Activated CD8-positive, alpha-beta memory T cell treated with anti-CD3 and anti-CD28 coated beads, Interleukin-2, amount 50 U/mL, for 48 hours (primary cell): ENCODE results near the gene TRPM3.

Experiments
- DNase-seq: peaks from one replicate; pipeline ENCODE4 v3.0.0-alpha.2; 2020

The TRPM3 gene

GRCh38 chr9:70881333-70881732 is 240.1 kb downstream of the TRPM3 start:
- DNase-seq: no peak

GRCh38 chr9:70880535-70880934 is 240.9 kb downstream of the TRPM3 start:
- DNase-seq: no peak

GRCh38 chr9:70878576-70878975 is 242.8 kb downstream of the TRPM3 start:
- no peak for DNase-seq

- DNase-seq: no peak
These were observed 247.0 kb downstream of the TRPM3 start for GRCh38 chr9:70874451-70874850.

GRCh38 chr9:70873506-70873905 is 247.9 kb downstream of the TRPM3 start:
- DNase-seq: no peak

GRCh38 chr9:70868661-70869652 is 252.5 kb downstream of the TRPM3 start:
- DNase-seq: no peak

- DNase-seq: no peak
These were observed 253.4 kb downstream of the TRPM3 start for GRCh38 chr9:70868041-70868440.

- no peak for DNase-seq
These were observed 255.9 kb downstream of the TRPM3 start for GRCh38 chr9:70865471-70865870.

- DNase-seq: no peak
These were observed 259.6 kb downstream of the TRPM3 start for GRCh38 chr9:70861797-70862196.

- no peak for DNase-seq
These were observed 260.0 kb downstream of the TRPM3 start for GRCh38 chr9:70861376-70861775.

- DNase-seq: no peak
These were observed 261.7 kb downstream of the TRPM3 start for GRCh38 chr9:70859694-70860093.

- no peak for DNase-seq
These were observed 265.0 kb downstream of the TRPM3 start for GRCh38 chr9:70856411-70856810.

- DNase-seq: no peak
These were observed 268.6 kb downstream of the TRPM3 start for GRCh38 chr9:70852711-70853240.

- no peak for DNase-seq
These were observed 281.2 kb downstream of the TRPM3 start for GRCh38 chr9:70840266-70840665.

GRCh38 chr9:70835323-70835722 is 286.1 kb downstream of the TRPM3 start:
- DNase-seq: no peak

- DNase-seq: no peak
These were observed 288.9 kb downstream of the TRPM3 start for GRCh38 chr9:70832492-70832891.

GRCh38 chr9:70830618-70831017 is 290.8 kb downstream of the TRPM3 start:
- DNase-seq: no peak

GRCh38 chr9:70829591-70830265 is 291.7 kb downstream of the TRPM3 start:
- no peak for DNase-seq

- no peak for DNase-seq
These were observed 294.9 kb downstream of the TRPM3 start for GRCh38 chr9:70826562-70826961.

GRCh38 chr9:70823284-70823683 is 298.1 kb downstream of the TRPM3 start:
- DNase-seq: no peak

- no peak for DNase-seq
These were observed 304.1 kb downstream of the TRPM3 start for GRCh38 chr9:70817311-70817710.

GRCh38 chr9:70816891-70817290 is 304.5 kb downstream of the TRPM3 start:
- DNase-seq: no peak

GRCh38 chr9:70816316-70816715 is 305.1 kb downstream of the TRPM3 start:
- no peak for DNase-seq

- DNase-seq: no peak
These were observed 306.8 kb downstream of the TRPM3 start for GRCh38 chr9:70814597-70814996.
